Activated T-cell treated with anti-CD3 and anti-CD28 coated beads for 48 hours (primary cell): ENCODE data around the gene TGFB1I1.
"Not testable (repeated sequence)": the region's sequence is repeated elsewhere in the genome, so short reads cannot be mapped to it uniquely, and the experiment has no call there.

Experiments used
- DNase-seq: peaks from one replicate; pipeline ENCODE4 v3.0.0-alpha.2; 2020; ENCODE audit warnings: low read depth

The TGFB1I1 gene

DNA sequence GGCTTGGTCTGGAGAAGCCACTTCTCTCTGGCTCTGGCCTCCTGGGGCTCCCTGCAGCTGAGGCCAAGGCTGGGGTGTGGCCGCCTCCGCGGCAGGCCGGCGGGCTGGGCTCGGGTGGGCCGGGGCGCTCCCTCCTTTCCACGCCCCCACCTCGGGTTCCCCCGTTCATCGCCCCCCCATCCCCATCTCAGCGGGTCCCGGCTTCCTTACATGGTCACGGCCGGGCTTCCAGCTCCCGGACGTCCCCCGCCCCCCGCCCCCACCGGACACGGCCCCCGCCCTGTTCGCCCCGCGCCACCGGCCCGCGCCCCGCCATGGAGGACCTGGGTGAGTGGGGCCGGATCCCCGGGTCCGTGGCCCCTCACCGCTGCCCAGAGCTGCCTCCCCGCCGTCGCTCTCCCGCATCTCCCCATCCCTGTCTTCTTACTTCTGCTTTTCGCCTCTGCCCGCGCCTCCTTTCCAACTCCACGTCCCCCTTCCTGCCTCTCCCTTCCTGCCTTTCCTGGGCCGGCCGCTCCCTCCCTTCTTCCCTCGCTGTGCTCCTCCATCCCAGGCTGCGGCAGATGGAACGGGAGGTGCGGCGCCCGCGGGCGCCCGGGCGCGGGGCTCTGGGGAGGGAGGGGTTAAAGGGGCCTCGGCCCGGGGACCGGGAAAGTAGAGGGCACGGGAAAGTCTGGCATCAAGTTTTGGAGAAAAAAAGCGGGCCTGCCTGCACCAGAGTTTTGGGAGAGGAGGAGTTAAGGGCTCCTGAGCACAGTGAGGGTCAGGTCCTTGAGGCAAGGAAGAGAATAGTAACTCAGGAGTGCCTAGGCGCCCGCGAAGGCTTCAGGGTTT is at the start of gene TGFB1I1:
Gene TGFB1I1, plus strand, starts transcription at position 278 of the 834 bp plus-strand sequence. Its CDS starts 37 bp downstream, at position 315.
- DNase-seq = no peak

- no peak for DNase-seq
These were observed 48.7 kb upstream of the TGFB1I1 start for GRCh38 chr16:31423241-31423640.

DNA sequence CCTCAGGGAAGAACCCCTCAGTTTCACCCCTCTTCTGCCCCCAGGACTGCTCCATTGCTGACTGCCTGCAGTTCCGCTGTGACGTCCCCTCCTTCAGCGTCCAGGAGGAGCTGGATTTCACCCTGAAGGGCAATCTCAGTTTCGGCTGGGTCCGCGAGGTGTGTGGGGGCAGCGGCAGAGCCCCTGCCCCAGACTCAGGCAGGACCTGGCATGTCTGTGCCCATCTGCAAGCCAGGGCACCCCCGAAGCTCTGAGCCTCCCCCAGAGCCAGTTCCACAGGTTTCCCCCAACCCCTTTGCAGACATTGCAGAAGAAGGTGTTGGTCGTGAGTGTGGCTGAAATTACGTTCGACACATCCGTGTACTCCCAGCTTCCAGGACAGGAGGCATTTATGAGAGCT is 48.2 kb upstream of the TGFB1I1 start:
- no peak for DNase-seq

- peak; percentile 68 for DNase-seq
These were observed 44.3 kb upstream of the TGFB1I1 start for GRCh38 chr16:31427441-31428278.

GRCh38 chr16:31428279-31428597 is 43.7 kb upstream of the TGFB1I1 start, which contains the start of gene COX6A2:
COX6A2 (minus strand) TSS chr16:31428360; CDS start chr16:31428325, 35 bp downstream.
- no peak for DNase-seq

DNA sequence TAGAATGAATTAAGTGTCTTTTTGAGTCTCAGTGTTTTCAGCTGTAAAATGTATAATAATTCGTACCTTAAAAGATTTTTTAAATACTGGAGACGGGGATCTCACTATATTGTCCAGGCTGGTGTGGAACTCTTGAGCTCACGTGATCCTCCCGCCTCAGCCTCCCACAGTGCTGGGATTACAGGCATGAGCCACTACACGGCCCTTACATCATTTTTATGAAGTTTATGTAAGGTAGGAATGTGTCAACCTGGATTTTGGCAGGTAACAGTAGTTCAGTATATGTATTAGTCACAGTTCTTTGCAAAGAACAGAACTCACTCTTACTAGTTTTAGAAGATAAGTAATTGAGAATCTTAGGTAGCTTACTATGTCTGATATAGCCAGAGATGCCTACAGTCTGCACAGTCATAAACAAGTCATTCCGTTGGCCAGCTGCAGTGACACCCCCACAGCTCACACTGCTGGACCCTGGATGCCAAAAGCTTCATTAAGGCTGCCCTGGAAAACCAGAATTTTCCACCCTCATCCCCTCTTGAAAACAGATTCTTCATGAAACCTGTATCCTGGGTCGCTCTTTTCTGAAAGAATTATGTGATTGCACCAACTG is 43.2 kb upstream of the TGFB1I1 start:
- DNase-seq = no peak

- no peak for DNase-seq
These were observed 42.6 kb upstream of the TGFB1I1 start for GRCh38 chr16:31429314-31429713.

- DNase-seq = no peak
These were observed 42.2 kb upstream of the TGFB1I1 start for GRCh38 chr16:31429796-31430195.

GRCh38 chr16:31430380-31431052 is 41.4 kb upstream of the TGFB1I1 start:
- DNase-seq = no peak

GRCh38 chr16:31435341-31436220 is 36.4 kb upstream of the TGFB1I1 start:
- DNase-seq = no peak

- DNase-seq = no peak
These were observed 35.5 kb upstream of the TGFB1I1 start for GRCh38 chr16:31436221-31437045.

DNA sequence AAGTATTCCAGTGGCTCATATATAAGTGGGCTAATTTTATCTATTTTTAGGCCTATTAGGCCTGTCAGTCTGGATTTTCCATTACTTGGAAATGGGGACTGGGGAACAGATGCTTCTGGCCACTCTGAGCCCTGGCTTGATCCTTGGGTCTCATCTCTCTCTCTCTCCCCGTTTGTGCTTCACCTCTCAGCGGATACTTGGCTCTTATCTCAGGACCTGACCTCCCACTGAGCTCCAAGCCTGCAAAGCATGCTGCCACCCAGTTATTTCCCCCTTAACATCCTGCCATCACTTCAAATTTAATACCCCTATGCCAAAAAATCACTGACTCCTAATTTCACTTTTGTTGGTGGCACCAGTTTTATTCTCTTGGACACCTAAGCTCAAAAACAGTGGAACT is 33.5 kb upstream of the TGFB1I1 start:
- DNase-seq = no peak

GRCh38 chr16:31439023-31439422 is 32.9 kb upstream of the TGFB1I1 start:
- not testable (repeated sequence) for DNase-seq

- DNase-seq = no peak
These were observed 32.4 kb upstream of the TGFB1I1 start for GRCh38 chr16:31439519-31439918.

- no peak for DNase-seq
These were observed 31.3 kb upstream of the TGFB1I1 start for GRCh38 chr16:31440516-31441184.

DNA sequence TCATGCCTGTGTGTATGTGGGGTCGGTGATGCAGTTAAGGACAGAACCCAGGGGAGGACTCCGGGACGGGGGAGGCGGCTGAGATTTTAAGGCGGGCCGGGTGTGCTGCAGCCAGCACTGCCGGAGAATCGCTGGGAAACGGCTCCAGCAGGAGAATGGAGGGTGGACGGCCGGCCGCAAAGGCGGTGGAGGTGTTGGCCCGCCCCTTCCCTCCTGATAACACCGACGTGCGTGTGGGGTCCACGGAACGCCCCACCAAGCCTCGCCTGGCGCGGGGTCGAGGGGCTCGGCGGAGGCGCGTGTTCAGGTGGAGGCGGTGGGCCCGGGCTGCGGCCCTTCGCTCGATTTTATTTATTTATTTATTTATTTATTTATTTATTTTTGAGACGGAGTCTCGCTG is 30.0 kb upstream of the TGFB1I1 start:
- DNase-seq = no peak

DNA sequence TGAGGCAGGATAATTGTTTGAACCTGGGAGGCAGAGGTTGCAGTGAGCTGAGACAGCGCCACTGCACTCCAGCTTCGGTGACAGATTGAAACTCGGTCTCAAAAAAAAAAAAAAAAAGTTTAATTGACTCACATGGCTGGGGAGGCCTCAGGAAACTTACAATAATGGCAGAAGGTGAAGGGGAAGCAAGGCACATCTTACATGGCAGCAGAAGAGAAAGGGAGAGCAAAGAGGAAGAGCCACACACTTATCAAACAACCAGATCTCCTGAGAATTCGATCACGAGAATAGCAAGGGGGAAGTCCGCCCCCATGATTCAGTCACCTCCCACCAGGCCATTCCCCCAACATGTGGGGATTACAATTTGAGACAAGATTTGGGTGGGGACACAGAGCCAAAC is 26.0 kb upstream of the TGFB1I1 start:
- DNase-seq = not testable (repeated sequence)

GRCh38 chr16:31451201-31451600 is 20.8 kb upstream of the TGFB1I1 start:
- DNase-seq = no peak

GRCh38 chr16:31451681-31452351 is 20.1 kb upstream of the TGFB1I1 start:
- DNase-seq = no peak
